Measurements from ENCODE around the gene NBPF8.
"Not testable (repeated sequence)": the region's sequence is repeated elsewhere in the genome, so short reads cannot be mapped to it uniquely, and the experiment has no call there.

NBPF8 gene, protein sequence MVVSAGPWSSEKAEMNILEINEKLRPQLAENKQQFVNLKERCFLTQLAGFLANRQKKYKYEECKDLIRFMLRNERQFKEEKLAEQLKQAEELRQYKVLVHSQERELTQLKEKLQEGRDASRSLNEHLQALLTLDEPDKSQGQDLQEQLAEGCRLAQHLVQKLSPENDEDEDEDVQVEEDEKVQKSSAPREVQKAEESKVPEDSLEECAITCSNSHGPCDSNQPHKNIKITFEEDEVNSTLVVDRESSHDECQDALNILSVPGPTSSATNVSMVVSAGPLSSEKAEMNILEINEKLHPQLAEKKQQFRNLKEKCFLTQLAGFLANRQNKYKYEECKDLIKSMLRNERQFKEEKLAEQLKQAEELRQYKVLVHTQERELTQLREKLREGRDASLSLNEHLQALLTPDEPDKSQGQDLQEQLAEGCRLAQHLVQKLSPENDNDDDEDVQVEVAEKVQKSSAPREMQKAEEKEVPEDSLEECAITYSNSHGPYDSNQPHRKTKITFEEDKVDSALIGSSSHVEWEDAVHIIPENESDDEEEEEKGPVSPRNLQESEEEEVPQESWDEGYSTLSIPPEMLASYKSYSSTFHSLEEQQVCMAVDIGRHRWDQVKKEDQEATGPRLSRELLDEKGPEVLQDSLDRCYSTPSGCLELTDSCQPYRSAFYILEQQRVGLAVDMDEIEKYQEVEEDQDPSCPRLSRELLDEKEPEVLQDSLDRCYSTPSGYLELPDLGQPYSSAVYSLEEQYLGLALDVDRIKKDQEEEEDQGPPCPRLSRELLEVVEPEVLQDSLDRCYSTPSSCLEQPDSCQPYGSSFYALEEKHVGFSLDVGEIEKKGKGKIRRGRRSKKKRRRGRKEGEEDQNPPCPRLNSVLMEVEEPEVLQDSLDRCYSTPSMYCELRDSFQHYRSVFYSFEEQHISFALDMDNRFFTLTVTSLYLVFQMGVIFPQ

GRCh38 chr1:120414911-120415480 lies at the start of gene NBPF8:
NBPF8 (plus strand) TSS chr1:120415035; CDS start chr1:120436523, 21,488 bp downstream.
- peak; percentile 77 for DNase-seq

DNA sequence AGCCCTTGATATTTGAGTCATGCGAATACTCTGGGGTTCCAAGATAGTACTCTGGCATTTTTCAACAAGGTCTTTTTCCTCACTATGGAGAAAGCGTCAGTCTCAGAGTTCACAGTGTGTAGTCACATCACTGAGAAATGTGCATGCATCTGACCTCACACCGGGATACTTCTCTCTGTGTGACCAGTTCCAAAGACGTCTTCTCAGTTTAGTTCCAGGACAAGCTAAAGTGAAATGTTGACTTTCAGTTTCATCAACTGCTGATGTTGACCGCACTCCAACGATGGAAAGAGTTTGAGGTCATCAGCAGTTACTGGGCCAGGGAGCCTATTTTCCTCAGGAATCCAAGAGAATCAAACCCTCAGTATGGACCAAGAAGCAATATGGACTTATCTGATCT lies 47.1 kb upstream of the NBPF8 start:
- DNase-seq, result not testable (repeated sequence)

DNA sequence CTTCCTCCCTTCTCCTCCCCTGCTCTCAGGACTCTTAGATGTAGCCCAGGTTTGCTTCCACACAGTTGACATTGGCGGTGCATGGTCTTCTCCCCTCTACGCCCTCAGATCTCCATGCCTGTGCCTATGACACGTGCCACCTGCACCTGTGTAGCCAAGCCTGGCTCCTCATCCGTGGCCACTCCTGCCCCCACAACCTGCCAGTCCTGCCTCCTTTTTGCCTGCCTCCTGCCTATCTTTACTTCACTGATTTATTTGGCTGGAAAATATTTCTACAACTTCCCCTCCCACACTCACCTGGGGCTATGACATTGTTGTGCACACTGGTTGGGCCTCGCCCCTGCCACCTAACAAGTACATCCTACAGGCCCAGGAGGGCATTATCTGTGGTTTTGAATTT lies 28.2 kb upstream of the NBPF8 start:
- DNase-seq, result not testable (repeated sequence)

DNA sequence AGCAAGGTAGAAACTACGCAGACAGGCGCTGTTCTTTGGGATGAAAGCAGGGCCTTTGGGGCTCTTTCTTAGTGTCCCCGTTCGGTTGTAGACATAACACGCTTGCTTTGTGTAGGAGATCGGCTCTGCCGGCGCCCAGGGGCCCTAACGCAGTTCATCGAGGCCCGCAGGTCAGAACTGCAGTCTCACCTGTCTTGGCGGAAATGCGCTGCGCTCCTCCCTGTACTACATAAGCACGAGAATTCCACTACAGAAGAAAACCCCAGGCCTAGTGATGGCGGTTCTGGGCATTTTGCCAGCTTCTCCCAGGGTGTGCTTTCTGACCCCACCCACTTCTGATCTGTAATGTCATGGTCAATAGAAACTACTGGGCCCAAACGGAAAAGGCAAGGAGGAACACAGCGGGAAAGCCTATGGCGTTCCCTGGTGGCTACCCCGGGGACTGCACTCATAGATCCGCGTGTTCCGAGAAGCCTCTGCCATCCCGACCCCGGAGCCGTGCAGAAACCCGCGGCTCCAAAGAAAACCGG lies 26.2 kb upstream of the NBPF8 start:
- DNase-seq, result peak; percentile 49

DNA sequence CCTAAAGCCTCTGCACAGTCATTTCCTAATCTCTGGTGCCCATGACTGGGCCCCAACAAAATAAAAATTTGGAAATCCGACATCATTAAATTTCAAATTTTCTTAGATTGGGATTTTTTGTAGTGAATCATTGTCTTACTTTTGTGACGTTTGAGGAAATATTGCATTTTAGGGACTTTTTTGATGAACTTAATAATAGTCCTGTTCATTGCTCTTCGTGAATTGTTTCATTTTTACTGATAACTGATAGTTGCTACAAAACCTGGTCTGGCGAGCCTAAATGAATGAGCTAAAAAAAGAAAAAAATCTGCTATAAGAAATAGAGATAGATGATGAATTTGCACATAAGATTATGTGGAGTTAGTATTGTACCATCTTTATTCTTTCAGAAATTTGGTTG lies 23.5 kb upstream of the NBPF8 start:
- not testable (repeated sequence) for DNase-seq

DNA sequence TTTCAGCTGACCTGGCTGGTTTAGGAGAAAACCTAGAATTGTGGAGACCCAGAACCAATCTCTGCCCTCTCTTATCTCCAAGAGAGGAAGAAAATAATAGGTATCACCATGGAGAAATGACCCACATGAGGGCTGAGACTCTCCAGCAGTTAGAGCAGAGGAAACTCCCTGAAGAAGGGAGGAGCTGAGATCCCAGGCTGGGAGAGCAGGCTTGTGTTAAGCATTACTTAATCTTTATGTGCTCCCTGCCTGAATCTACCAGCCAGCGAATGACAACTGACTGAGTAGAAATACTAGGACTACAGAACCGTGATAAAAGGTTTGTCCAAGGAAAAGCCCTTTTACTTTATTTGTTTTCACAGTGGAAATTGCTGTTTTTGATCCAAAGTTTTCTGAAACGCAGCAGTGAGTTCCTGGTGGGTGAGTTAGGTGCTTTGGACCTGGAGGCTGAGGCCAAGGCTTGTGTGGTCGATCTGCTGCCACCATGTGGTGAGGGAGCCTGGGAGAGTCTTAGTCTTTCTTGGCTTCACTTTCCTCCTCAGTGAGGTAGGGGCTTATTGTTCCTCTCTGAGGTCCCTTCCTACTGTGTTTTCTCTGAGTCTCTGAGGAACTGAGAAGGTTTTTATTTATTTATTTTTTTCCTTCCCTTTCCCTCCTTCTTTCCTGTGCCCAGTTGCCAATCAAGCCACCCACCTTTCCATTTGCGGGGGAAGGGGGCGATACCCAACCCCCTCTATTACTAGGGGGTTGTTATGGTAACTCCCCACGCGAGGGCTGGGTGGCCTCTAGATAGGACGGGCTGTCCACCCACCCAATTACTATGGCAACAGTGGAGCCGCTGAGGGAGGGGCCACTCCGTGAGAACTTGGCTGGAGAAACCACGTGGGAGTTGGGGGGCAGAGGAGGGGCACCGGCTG lies 21.3 kb upstream of the NBPF8 start:
- DNase-seq, result not testable (repeated sequence)

- DNase-seq, result not testable (repeated sequence)
Observed at GRCh38 chr1:120405348-120405747, 9.5 kb upstream of the NBPF8 start.

DNA sequence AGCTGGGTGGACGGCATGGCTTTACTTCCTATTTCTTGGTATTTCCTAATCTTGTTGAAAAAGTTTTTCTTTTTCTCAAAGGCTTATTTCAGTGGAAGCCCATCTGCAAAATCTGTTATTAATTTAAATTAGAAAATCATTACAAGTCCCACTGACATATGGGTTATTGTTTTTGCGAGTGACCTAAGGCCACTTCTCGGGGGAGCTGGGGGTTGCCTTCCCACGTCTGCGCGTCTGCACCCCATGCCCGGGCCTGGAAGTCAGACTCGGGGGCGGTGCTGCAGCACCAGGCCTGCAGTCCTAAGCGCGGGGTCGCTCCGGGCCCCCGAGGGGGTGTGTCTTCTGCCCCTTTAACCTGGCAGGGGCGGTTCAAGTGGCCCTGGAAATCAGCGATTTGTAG lies 384 bp upstream of the NBPF8 start:
- DNase-seq, result not testable (repeated sequence)

GRCh38 chr1:120415492-120415961 lies 692 bp downstream of the NBPF8 start:
- DNase-seq, result peak; percentile 44

GRCh38 chr1:120425063-120425462 lies 10.2 kb downstream of the NBPF8 start:
- DNase-seq, result not testable (repeated sequence)

GRCh38 chr1:120431626-120432025 lies 16.8 kb downstream of the NBPF8 start:
- DNase-seq, result not testable (repeated sequence)

DNA sequence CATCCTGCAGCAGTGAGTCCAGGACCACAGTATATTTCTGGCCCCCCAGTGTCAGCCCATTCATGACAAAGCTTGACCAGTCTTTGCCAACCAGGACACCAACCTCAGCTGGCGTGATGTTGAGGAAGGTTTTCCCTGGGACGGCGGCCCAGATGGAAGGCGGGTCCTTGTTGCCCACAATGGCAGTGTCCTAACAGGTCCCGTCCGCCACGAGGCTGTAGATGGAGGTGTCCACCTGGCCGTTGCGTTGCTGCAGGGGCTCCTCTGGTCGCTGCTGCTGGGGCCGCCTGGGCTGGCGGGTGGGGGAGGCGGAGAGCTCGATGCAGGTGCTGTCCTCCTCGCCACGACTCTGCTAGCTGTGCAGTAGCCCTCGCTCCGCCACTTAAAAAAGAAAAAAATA lies 19.0 kb downstream of the NBPF8 start:
- DNase-seq, result not testable (repeated sequence)

DNA sequence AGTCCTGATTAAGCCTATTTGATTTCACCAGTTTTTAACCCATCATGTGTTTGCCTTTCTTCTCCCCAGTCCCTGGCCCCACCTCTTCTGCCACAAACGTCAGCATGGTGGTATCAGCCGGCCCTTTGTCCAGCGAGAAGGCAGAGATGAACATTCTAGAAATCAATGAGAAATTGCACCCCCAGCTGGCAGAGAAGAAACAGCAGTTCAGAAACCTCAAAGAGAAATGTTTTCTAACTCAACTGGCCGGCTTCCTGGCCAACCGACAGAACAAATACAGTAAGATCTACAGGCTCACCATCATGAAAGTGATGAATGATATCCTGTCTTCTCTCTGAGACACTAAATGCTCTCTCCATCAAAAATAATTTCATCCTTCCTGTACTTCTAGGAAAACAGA lies 34.3 kb downstream of the NBPF8 start:
- DNase-seq, result not testable (repeated sequence)
